Breast epithelium (tissue), 4 donors: ENCODE measurements around the gene NPTX2. TPM values are rescaled to one million over a fixed set of nuclear protein-coding genes. Genes with fewer than 3 reads are reported as not detected.

Experiments used
- DNase-seq, 2 donors: peaks; one replicate each; pipeline ENCODE4 v3.0.0-alpha.2; 2019; ENCODE audit warnings: low spot score in 2 of 2
- H3K27ac ChIP-seq, 2 donors: fragments of 200-600 bp; sonication (generic) in 1 of 2; one replicate each; pipeline ENCODE4 v1.5.1; 2016 to 2019; ENCODE audit warnings: mild to moderate bottlenecking in 1 of 2
- H3K27me3 ChIP-seq, 2 donors: fragments of 200-600 bp; sonication (generic) in 1 of 2; one replicate each; pipeline versions ENCODE4 v1.5.1 to v1.6.0; 2017 to 2019; ENCODE audit warnings: control low read depth in 1 of 2, mild to moderate bottlenecking in 1 of 2
- H3K36me3 ChIP-seq: fragments of 200-600 bp; one replicate; pipeline ENCODE4 v1.5.1; 2019
- H3K4me1 ChIP-seq, 2 donors: fragments of 200-600 bp; sonication (generic); one replicate each; pipeline ENCODE4 v1.5.1; 2016 to 2019; ENCODE audit warnings: control low read depth in 1 of 2
- H3K4me3 ChIP-seq, 3 donors: fragments of 200-600 bp; sonication (generic); 1 replicate in 2 of 3; 2 replicates in 1 of 3; pipeline ENCODE4 v1.5.1; 2016 to 2019; ENCODE audit warnings: mild to moderate bottlenecking in 3 of 3, moderate library complexity in 2 of 3
- H3K9me3 ChIP-seq, 2 donors: fragments of 200-600 bp; sonication (generic) in 1 of 2; one replicate each; pipeline ENCODE4 v1.5.1; 2016 to 2019; ENCODE audit warnings: control low read depth in 1 of 2
- POLR2A ChIP-seq: fragments of 450-650 bp; IDR thresholded peaks from one replicate; pipeline ENCODE4 v1.6.1; 2016; ENCODE audit warnings: antibody characterized with exemption, mild to moderate bottlenecking, moderate library complexity
- POLR2AphosphoS5 ChIP-seq, 3 donors: sonication (generic); formaldehyde crosslinking; IDR thresholded peaks; one replicate each; pipeline ENCODE4 v1.6.1; 2017; ENCODE audit warnings: antibody characterized with exemption in 3 of 3
- intact Hi-C: fragments of 100-400 bp; cut with DNase I; formaldehyde crosslinking; loops from one replicate; pipeline ENCODE4 v1.15.1; 2023; ENCODE audit warnings: low total_unique reads
- total RNA-seq, 3 donors: library from RNA; depleted of rRNA; stranded (reverse); fragments of >200 nt; gene quantifications; one replicate each; pipeline ENCODE4 v1.1.0, GENCODE V29; 2016
- TF ChIP-seq, protein P1 (sequence below), 3 donors: fragments of 450-650 bp; IDR thresholded peaks; one replicate each; pipeline ENCODE4 v1.5.1; 2016 to 2017; ENCODE audit warnings: antibody characterized with exemption in 3 of 3, mild to moderate bottlenecking in 3 of 3, moderate library complexity in 3 of 3

Gene NPTX2
- total RNA-seq, 3 donors from 2014 or later = 1.5 to 3.3 (median 3.2) TPM

DNA sequence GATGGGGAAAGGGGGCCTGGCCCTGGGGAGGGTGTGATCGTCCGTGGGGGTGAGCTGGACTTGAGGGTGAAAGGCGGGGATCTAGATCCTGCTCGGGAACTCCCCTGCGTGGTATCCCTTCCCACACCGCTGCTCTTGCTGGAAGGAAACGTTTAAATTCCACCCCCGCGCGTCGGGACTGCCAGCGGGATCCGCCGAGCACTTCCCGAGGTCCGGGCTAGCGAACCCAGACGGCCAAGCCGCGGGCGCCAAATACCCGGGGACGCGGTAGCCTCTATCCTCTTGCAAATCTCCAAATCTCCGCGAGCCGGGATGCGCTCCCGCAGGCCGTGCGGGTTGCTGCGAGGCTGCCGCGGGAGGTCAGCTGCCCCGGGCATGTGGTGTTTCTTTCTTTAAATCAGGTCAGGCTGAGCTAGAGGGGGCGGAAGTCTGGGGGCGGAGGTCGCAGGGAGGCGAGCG lies 904 bp downstream of the NPTX2 start:
- DNase-seq = no peak
- Histone ChIP-seq H3K4me1 (no peaks in the 10 kb centered on the region), H3K4me3 (peak overlapping the region; percentile 12 to 42 (median 30)), H3K27me3 (peaks cover 3 to 85% of the 10 kb centered on the region in 2 donors), H3K36me3 (no peaks in the 10 kb centered on the region), H3K9me3 (no peaks in the 10 kb centered on the region), H3K27ac (no peak overlapping the region)
- TF ChIP-seq POLR2AphosphoS5 (IDR thresholded peaks at IDR 0.05) = no peak
- intact Hi-C loops = no loop called here

GRCh38 chr7:98618786-98619185 lies 1.7 kb downstream of the NPTX2 start:
- no peak for DNase-seq
- Histone ChIP-seq H3K27me3 (peaks cover 3 to 85% of the 10 kb centered on the region in 2 donors), H3K36me3 (no peaks in the 10 kb centered on the region), H3K4me3 (no peak overlapping the region), H3K27ac (no peak overlapping the region), H3K9me3 (no peaks in the 10 kb centered on the region), H3K4me1 (no peaks in the 10 kb centered on the region)
- intact Hi-C loops = no loop called here
- TF ChIP-seq POLR2A = no peak
- TF ChIP-seq, protein P1, sequence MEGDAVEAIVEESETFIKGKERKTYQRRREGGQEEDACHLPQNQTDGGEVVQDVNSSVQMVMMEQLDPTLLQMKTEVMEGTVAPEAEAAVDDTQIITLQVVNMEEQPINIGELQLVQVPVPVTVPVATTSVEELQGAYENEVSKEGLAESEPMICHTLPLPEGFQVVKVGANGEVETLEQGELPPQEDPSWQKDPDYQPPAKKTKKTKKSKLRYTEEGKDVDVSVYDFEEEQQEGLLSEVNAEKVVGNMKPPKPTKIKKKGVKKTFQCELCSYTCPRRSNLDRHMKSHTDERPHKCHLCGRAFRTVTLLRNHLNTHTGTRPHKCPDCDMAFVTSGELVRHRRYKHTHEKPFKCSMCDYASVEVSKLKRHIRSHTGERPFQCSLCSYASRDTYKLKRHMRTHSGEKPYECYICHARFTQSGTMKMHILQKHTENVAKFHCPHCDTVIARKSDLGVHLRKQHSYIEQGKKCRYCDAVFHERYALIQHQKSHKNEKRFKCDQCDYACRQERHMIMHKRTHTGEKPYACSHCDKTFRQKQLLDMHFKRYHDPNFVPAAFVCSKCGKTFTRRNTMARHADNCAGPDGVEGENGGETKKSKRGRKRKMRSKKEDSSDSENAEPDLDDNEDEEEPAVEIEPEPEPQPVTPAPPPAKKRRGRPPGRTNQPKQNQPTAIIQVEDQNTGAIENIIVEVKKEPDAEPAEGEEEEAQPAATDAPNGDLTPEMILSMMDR (IDR thresholded peaks at IDR 0.05) = no peak
- no peak for TF ChIP-seq POLR2AphosphoS5 (IDR thresholded peaks at IDR 0.05)

DNA sequence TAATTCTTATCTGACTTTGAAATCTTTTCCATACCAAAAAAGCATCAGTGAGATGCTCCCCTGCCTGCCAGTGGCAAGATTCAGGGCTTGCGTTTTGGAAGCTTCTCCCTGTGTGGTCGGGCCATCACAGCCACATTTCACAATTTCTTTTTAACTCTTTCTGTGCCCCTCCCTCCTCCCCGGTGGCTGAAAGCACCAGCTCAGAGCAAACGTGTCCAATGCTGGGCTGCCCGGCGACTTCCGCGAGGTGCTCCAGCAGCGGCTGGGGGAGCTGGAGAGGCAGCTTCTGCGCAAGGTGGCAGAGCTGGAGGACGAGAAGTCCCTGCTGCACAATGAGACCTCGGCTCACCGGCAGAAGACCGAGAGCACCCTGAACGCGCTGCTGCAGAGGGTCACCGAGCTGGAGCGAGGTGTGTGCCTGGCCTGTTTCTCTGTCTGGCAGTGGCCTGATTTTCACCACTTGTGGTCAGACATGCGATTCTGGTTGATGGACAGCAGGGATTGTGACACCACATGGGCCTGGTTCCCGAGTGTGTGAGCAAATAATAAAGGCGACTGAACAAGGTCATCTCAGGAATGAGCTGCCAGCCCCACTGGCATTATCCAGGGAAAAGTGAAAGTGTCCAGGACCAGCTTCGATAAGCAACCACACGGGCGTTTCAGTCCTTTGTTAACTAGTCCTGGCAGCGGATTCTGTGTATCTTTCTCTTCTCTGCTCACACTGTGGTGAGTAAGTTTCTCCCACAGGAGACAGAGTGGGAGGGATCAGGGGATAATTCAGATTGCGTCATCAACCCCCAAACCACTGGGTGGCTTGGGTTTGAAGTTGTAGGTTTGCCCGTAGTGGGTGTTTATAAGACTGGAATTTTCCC lies 2.6 kb downstream of the NPTX2 start:
- no peak for DNase-seq
- H3K27me3 ChIP-seq = peaks cover 3 to 88% of the 10 kb centered on the region in 2 donors
- no peaks in the 10 kb centered on the region for H3K36me3 ChIP-seq
- H3K4me1 ChIP-seq = no peaks in the 10 kb centered on the region
- TF ChIP-seq POLR2A (no peak), POLR2AphosphoS5 (IDR thresholded peaks at IDR 0.05) (no peak)
- TF ChIP-seq, protein P1 (IDR thresholded peaks at IDR 0.05) = no peak
- H3K4me3 ChIP-seq = no peak overlapping the region
- H3K27ac ChIP-seq = no peak overlapping the region
- intact Hi-C loops = no loop called here
- H3K9me3 ChIP-seq = peaks cover 0 to 2% of the 10 kb centered on the region in 2 donors

GRCh38 chr7:98621573-98622482 lies 4.7 kb downstream of the NPTX2 start:
- peaks cover 0 to 4% of the 10 kb centered on the region in 2 donors for H3K9me3 ChIP-seq
- no peaks in the 10 kb centered on the region for H3K4me1 ChIP-seq
- TF ChIP-seq, protein P1 (IDR thresholded peaks at IDR 0.05) = no peak
- TF ChIP-seq POLR2A = no peak
- H3K4me3 ChIP-seq = no peak overlapping the region
- H3K27me3 ChIP-seq = peaks cover under 1 to 74% of the 10 kb centered on the region in 2 donors
- H3K36me3 ChIP-seq = no peaks in the 10 kb centered on the region
- intact Hi-C loops = no loop called here
- H3K27ac ChIP-seq = no peak overlapping the region
- no peak for DNase-seq

- TF ChIP-seq POLR2A = no peak
- TF ChIP-seq, protein P1 (IDR thresholded peaks at IDR 0.05) = no peak
- no peak for TF ChIP-seq POLR2AphosphoS5 (IDR thresholded peaks at IDR 0.05)
- no peak overlapping the region for H3K27ac ChIP-seq
- H3K4me1 ChIP-seq = no peaks in the 10 kb centered on the region
- H3K4me3 ChIP-seq = no peak overlapping the region
- no peak for DNase-seq
- H3K27me3 ChIP-seq = peaks cover 0 to 74% of the 10 kb centered on the region in 2 donors
- peaks cover 0 to 4% of the 10 kb centered on the region in 2 donors for H3K9me3 ChIP-seq
- no peaks in the 10 kb centered on the region for H3K36me3 ChIP-seq
- intact Hi-C loops = loop anchor here (1.0 kb wide), 1 partner anchor 44 kb away; no protein-coding TSS in a partner anchor
Observed at GRCh38 chr7:98622926-98623325, 5.8 kb downstream of the NPTX2 start.
